Neutrophil (primary cell): ENCODE results near the gene MED8.

Experiments used
- H3K27ac ChIP-seq: fragments of 200-600 bp; sonication (generic); 2 replicates; pipeline ENCODE4 v1.5.1; 2016; ENCODE audit warnings: mild to moderate bottlenecking, moderate library complexity
- H3K27me3 ChIP-seq: fragments of 200-600 bp; sonication (generic); 2 replicates; pipeline ENCODE4 v1.6.0; 2016; ENCODE audit warnings: mild to moderate bottlenecking
- H3K36me3 ChIP-seq: fragments of 200-600 bp; sonication (generic); 2 replicates; pipeline ENCODE4 v1.5.1; 2017
- H3K4me1 ChIP-seq, 2 experiments: fragments of 200-600 bp in 1 of 2; sonication (generic) in 1 of 2; 1 replicate in 1 of 2; 2 replicates in 1 of 2; pipeline versions ENCODE4 v1.5.1 to v1.6.1; 2013 to 2016; ENCODE audit warnings: low read depth in 1 of 2, low read length in 1 of 2, mild to moderate bottlenecking in 1 of 2, moderate library complexity in 1 of 2; ENCODE audit not compliant: control insufficient read depth in 1 of 2, insufficient read depth in 1 of 2
- H3K4me3 ChIP-seq, 2 experiments: fragments of 200-600 bp in 1 of 2; sonication (generic) in 1 of 2; 1 replicate in 1 of 2; 2 replicates in 1 of 2; pipeline ENCODE4 v1.5.1; 2013 to 2016; ENCODE audit warnings: low read depth in 1 of 2, low read length in 1 of 2, mild to moderate bottlenecking in 1 of 2, moderate library complexity in 1 of 2
- H3K9me3 ChIP-seq: fragments of 200-600 bp; sonication (generic); 2 replicates; pipeline ENCODE4 v1.5.1; 2016
- CTCF ChIP-seq: fragments of 200-600 bp; sonication (generic); IDR thresholded peaks from 2 replicates; pipeline ENCODE4 v1.5.1; 2016; ENCODE audit warnings: antibody characterized with exemption

MED8 gene

DNA sequence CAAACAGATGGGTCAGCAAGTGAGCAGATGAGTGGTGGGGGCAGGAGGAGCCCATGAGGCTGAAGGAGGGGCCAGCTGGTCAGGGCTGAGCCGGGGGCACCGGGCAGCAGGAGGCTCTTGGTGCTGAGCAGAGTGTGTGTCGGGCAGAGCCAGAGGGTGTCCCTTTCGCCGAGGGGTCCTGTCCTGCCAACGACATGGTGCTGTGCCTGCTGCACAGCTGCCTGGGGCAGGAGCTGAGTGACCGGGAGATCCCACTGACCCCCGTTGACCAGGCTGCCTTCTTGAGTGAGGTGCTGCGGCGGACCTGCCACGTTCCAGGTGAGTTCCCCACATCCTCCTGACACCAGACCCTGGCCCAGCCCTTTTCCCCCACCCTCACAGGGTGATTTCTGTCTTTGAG is 36.6 kb upstream of the MED8 start:
- H3K4me3 ChIP-seq: no peak overlapping the region
- TF ChIP-seq CTCF: no peak
- no peaks in the 10 kb centered on the region for H3K9me3 ChIP-seq
- H3K27ac ChIP-seq: no peak overlapping the region
- peaks cover 100% of the 10 kb centered on the region for H3K36me3 ChIP-seq
- H3K4me1 ChIP-seq: no peaks in the 10 kb centered on the region
- H3K27me3 ChIP-seq: no peaks in the 10 kb centered on the region

GRCh38 chr1:43425045-43425444 is 35.4 kb upstream of the MED8 start:
- Histone ChIP-seq H3K4me3 (no peak overlapping the region), H3K27me3 (no peaks in the 10 kb centered on the region), H3K36me3 (peaks cover 100% of the 10 kb centered on the region), H3K9me3 (no peaks in the 10 kb centered on the region), H3K4me1 (no peaks in the 10 kb centered on the region), H3K27ac (no peak overlapping the region)
- TF ChIP-seq CTCF: no peak

GRCh38 chr1:43423672-43424550 is 34.3 kb upstream of the MED8 start:
- Histone ChIP-seq H3K27ac (no peak overlapping the region), H3K27me3 (no peaks in the 10 kb centered on the region), H3K9me3 (no peaks in the 10 kb centered on the region), H3K4me3 (no peak overlapping the region), H3K4me1 (no peaks in the 10 kb centered on the region), H3K36me3 (peaks cover 100% of the 10 kb centered on the region)
- no peak for TF ChIP-seq CTCF

GRCh38 chr1:43422995-43423671 is 33.5 kb upstream of the MED8 start:
- H3K36me3 ChIP-seq: peaks cover 100% of the 10 kb centered on the region

More at GRCh38 chr1:43422995-43423671, 33.5 kb upstream of the MED8 start:
- Histone ChIP-seq H3K27me3 (no peaks in the 10 kb centered on the region), H3K4me1 (no peaks in the 10 kb centered on the region), H3K9me3 (no peaks in the 10 kb centered on the region), H3K4me3 (no peak overlapping the region), H3K27ac (no peak overlapping the region)
- no peak for TF ChIP-seq CTCF
